ENCODE data around the gene ZNF232. TPM values are rescaled to one million over a fixed set of nuclear protein-coding genes. Genes with fewer than 3 reads are reported as not detected.

The ZNF232 gene
- total RNA-seq, 1 experiment from 2014 or later, result 11.1 TPM

DNA sequence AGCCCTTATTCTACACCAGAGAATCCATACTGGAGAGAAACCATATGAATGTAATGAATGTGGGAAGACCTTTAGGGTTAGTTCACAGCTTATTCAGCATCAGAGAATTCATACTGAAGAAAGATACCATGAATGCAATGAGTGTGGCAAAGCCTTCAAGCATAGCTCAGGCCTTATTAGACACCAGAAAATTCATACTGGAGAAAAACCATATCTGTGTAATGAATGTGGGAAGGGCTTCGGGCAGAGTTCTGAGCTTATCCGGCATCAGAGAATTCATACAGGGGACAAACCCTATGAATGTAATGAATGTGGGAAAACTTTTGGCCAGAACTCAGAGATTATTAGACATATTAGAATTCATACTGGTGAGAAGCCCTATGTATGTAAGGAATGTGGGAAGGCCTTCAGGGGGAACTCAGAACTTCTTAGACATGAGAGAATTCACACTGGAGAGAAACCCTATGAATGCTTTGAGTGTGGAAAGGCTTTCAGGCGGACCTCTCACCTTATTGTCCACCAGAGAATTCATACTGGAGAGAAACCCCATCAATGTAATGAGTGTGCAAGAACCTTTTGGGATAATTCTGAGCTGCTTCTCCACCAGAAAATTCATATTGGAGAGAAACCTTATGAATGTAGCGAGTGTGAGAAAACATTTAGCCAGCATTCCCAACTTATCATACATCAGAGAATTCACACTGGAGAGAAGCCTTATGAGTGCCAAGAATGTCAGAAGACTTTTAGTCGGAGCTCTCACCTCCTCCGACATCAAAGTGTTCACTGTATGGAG, 19.3 kb downstream of the ZNF232 start:
- no TSS peak for BruUV-seq (replicated peaks)
- Histone ChIP-seq H3K9ac (ENCODE audit: low read length) (no peak overlapping the region), H3K9me3 (ENCODE audit: control insufficient read depth in 1 of 2, insufficient read depth in 1 of 2, low read depth in 1 of 2, low read length in 2 of 2) (peaks cover 39 to 66% of the 10 kb centered on the region in 2 experiments; a peak in 3 of 4 replicates), H2AFZ (ENCODE audit: low read depth, low read length, poor library complexity, severe bottlenecking) (no peak overlapping the region), H3K27me3 (ENCODE audit: insufficient read depth, low read length) (no peaks in the 10 kb centered on the region), H4K20me1 (ENCODE audit: insufficient read depth) (no peaks in the 10 kb centered on the region), H3K27ac (ENCODE audit: low read depth, low read length) (no peak overlapping the region), H3K4me1 (ENCODE audit: control insufficient read depth in 1 of 2, insufficient read depth in 2 of 2, low read length in 2 of 2) (no peaks in the 10 kb centered on the region), H3K9me2 (ENCODE audit: insufficient read depth) (no peaks in the 10 kb centered on the region), H3K79me2 (ENCODE audit: insufficient read depth, low read length) (no peaks in the 10 kb centered on the region), H3K36me3 (ENCODE audit: control insufficient read depth in 1 of 2, insufficient read depth in 2 of 2, low read length in 2 of 2) (no peaks in the 10 kb centered on the region), H3K4me3 (replicated peaks in 1 of 2; ENCODE audit: low read depth in 1 of 2, low read length in 2 of 2) (no peak overlapping the region), H3K4me2 (ENCODE audit: low read length) (no peak overlapping the region)
- intact Hi-C loops (cut with micrococcal nuclease), result loop anchor here (10.0 kb wide), 1 partner anchor 82 kb away; no protein-coding TSS in a partner anchor
- ChIA-PET POLR2A (no interaction called here), CTCF (no interaction called here), RAD21 (ENCODE audit: low non-redundant PET in 1 of 2, low total read pairs in 2 of 2, uncharacterized antibody in 2 of 2, unreplicated experiment in 2 of 2) (no interaction called here)
- DNase-seq (ENCODE audit: low read depth, low spot score) (no peak), ATAC-seq (no peak)
- TF ChIP-seq ZNF274 (IDR thresholded peaks at IDR 0.05; ENCODE audit: low read depth, low read length) (peak; percentile 97), EGR1 (IDR thresholded peaks at IDR 0.05; ENCODE audit: low read depth) (no peak), ELF1 (IDR thresholded peaks at IDR 0.05; ENCODE audit: borderline replicate concordance, low read depth) (no peak), TCF7L2 (IDR thresholded peaks at IDR 0.05; ENCODE audit: borderline replicate concordance, extremely low read depth, insufficient read depth, insufficient read length) (no peak), FOSL1 (IDR thresholded peaks at IDR 0.05; ENCODE audit: low read depth) (no peak), JUND (IDR thresholded peaks at IDR 0.05) (no peak), CTCF (IDR thresholded peaks at IDR 0.05 in 2 of 3, conservative IDR thresholded peaks at IDR 0.05 in 1 of 3; ENCODE audit: borderline replicate concordance in 1 of 3, insufficient read depth in 1 of 3, low read depth in 2 of 3, low read length in 2 of 3) (no peak)

Data from HCT116 (cell line).